ENCODE measurements around the gene SPRED2.

Gene SPRED2

DNA sequence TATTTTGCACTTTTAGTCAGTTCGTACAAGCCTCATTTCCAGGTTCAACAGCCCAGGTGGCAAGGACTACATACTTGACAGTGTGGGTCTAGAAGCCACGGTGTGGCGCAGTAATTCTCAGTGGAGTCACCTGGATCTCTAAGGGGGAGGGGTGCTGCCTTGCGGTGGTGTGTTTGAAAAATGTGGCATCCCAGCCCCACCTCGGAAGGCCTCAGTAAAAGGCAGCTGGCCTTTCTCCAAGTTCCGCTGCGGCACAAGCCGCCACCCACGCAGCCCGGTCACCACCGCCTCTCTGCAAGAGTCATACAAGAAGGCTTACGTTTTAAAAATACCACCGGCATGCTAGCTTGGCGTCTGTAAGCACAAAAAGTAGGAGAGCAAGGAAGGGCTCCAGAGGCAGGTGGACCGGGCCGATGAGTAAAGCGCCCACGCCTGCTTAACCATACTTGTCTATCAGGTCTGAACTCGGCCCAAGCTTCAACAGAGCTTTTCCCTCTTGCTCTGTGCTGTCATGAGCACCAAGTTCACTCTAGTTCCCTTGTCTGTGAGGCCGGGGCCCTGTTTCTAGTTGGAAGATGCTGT is 49.5 kb downstream of the SPRED2 start:
- peak; percentile 95 for DNase-seq

DNA sequence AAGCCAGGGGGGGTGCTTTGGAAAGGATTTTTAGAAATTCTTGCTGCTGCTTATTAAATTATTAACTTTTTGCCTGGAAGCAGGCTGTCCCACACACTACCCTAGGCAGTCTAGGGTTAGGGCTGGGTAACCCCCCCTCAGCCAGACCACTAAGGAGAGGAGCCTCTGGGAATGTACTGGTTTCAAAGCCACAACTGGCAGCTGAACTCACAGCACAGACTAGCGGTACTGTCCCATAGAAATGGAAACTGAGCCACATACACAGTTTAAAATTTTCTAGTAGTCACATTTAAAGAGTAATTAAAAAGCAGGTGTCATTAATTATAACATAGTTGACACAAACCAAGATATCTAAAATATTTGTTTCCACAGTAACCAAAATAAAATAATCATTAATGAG is 50.1 kb downstream of the SPRED2 start:
- peak; percentile 34 for DNase-seq

DNA sequence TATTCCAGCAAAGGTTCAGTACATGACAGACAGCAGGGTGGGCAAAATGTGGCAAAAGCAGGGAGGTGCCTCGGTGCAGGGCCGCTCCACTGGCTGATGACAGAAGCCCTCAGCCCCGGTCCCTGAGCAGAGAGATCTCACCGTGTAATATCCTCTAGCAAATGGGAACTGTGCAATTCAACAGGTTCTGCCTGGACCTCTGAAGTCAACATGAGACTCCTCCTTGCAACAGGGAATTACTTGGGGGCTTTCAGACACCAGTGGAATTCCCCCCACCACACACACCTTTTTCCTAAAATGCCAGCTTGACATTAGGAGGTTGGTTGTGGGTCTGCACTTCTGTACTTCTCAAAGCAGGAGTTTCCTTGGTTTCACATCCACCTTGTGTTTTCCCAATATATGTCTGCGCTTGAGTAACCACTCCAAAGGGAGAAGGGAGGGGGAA is 50.8 kb downstream of the SPRED2 start:
- DNase-seq = no peak

DNA sequence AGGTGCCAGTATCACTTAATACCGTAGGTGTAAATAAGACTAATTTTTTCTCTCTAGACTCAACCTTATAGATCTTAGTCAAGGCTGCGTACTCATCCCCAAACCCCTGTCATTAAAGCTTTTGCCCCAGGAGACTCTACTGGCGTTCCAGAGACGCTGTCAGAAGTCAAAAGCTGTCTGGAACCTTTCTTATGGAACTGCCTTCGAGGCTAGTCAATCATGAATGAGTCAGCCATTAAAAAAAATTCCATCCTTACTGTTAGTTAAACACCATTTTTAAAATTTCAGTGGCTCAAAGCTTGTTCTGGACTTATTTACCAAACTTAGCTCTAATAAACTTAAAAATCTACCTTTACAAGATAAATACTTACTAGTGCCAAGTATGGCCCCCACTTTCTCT is 52.1 kb downstream of the SPRED2 start:
- DNase-seq = no peak

DNA sequence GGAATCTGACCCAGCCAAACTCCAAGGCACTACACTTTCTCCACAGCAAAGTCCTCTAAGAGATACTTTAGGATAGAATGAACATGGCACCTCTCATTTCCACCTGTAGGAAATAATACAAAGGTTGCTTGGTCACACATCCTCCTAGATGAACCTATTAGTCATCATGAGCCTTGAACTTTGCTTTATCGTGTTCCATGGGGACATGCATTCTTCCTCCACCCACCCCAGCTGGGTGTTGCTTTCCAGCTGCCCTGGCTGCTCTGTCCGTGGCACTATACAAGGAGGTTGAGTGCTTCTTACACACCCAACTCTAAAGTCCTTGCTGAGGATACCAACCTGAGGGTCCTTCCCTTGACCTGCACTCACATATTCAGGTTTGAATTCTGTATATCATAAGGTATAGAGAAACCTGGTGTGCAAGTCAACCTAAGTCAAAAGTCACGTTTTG is 52.7 kb downstream of the SPRED2 start:
- DNase-seq = peak; percentile 55

DNA sequence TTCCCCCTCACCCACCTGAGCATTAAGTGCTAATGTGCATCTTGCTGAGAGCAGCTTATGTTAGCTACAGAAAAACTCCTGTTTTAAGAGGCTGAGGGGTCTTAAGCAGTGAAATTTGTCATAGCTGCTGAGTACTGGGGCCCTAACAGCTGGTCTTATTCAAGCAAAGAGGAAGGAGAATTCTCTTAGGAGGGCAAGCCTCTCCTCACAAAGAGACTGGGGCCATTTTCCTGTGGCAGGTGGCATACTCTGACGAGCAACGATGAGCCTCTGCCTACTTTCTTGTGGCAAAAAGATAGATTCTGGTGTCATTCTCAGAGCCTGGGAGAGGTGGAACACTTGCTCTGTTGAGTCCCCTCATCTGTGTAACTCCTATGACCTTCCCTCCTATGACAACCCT is 53.2 kb downstream of the SPRED2 start:
- DNase-seq = no peak

DNA sequence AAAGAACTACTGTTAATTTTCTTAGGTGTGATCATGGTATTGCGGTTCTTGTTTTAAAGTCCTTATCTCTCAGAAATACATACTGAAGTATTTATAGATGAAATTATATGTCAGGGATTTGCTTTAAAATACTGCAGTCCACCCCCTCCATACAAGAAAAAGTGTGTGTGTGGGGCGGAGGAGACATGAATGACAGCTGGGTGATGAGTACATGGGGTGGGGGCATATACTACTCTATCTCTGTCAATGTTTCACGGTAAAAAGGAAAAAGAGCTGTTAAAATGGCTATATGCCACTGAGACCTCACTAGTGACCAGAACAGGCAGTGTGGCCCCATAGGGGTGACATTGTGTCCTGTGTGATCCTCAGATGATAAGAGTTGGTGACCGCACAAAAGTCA is 54.1 kb downstream of the SPRED2 start:
- DNase-seq = no peak

DNA sequence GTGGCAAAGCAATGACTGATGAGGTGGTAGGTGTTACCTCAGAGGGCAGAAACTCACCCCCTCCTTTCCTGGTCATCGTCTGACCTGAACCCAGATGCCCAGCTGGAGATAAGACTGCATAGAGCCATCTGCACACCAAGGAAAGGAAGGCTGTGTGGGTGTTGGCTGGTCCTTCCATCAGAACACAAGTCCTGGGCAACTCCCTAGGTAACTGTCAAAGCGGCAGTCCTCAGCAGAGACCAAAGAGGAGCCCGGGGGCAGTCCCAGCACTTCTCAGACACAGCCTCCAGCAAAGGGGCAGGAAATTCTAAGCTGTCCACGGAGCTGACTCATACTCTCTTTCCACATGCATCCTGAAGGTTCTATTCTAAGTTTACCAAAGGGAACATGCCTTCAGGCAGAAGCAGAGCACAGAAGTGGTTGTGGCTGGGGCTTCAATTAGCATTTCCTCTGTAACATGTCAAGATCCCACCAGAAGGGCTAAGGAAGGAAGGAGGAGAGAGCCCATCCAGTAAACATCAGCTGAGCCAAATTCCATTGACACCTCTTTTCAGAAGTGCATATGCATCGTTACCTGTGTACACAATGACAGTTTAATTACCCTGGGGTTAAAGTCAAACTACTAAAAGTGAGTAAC is 54.7 kb downstream of the SPRED2 start:
- peak; percentile 70 for DNase-seq

DNA sequence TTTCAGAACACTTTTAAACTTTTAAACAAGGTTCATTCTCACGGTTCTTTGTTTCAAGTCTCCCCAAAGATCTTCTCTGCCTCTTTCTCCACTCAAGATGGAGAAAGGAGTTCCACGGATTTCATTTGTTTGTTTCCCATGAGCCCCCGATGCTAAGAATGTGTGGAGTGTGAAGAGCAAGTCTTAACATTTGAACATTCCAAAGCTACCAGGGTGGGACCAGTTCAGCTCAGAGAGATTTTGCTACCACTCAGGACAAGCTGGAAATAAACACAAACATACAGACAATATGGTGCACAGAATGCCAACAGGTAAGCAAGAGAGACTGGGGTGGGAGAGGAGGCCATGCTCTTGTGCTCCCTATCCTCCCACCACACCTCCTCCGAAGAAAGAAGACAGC is 56.7 kb downstream of the SPRED2 start:
- no peak for DNase-seq

DNA sequence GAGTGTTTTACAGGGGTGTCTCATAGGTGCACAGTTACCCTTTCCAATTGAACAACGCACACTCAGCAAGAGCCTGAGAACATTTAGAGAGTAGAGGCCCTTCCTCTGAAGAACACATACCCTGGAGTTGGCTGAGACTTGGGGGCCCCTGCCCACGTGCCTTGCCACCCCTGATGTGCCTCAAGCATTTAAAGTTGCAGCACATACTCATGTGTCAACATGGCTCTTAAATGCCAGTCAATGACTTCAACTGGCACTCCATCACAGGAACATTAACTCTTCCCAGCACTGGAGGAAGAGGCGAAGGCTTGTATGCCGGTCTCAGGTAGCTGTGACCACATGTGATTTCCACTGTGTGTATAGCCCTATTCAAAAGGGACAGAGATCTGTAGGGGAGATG is 57.4 kb downstream of the SPRED2 start:
- no peak for DNase-seq

DNA sequence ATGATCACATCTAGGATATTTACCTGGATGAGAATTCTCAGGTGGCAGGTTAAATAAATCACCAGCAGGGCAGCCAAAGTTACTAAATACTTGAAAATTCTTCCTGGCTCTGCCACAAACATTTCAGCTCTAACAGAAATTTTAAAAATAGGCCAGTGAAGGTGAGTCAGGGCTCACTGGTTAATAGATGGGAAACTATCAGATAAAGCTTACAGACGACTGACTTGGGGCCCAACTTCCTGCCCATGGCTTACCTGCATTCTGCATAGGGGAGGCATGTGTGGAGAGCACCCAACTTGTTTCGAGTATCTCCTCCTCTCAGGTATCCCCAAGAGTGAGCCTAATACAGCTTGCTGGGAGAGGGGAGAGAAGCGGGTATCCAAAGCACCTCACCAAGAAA is 57.8 kb downstream of the SPRED2 start:
- DNase-seq = peak; percentile 25

DNA sequence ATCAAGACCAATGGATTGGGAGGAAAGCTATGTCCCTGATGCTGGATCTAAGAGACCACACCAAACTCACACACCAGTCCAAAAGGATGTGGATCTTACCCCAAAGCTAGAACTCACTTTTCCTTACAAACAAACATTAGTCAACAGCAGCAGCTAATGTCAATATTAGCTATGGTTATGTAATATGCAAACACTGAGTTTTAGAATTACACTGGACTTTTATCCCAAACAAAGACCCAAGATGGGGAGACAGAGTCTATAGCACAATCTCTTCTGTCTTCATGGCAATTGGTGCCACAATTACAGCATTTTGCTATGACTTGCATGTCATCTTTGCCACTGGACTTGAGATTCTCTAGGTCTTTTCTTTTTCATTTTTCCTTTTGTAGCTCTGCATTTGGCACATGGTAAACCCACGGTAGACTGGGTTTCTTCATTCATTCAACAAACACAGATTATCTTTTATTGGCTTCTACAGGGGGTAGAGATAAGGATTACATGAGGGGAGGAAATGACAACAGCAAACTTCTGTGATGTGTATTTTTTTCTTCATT is 59.0 kb downstream of the SPRED2 start:
- DNase-seq = peak; percentile 82

DNA sequence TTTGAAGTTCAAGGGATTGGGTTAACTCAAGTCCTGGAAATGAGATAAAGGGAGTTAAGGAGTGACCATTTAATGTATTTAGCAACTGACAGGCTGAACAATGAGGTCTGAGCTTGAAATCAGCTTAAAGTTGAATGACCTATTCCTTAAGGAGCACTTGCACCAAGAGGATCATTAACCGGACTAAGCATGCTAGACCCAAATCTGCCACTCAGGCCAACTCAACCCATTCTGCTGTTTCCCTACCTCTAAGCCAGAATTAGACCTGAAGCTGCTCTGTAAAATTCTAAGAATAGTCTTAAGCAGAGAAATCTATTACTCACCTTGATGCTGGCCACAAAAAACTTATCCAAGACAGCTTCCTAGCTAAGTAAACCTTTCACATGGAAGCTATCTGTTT is 59.8 kb downstream of the SPRED2 start:
- no peak for DNase-seq

DNA sequence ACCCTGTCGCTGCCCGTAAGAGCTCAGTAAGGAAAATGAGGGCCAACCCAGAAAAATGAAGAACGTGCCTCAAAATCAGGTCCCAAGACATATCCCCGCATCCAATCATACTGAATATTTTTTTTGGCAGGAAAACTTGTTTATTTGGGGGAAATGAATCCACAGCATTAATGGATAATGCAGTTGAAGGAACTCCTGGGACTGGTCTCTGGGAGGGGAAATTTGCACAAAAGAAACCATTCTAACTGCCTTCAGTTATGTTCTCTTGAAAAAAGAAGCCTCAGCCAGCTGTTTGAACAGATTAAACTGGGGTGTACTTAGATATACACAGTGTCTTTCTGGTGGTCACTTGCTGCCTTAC is 61.3 kb downstream of the SPRED2 start:
- no peak for DNase-seq

DNA sequence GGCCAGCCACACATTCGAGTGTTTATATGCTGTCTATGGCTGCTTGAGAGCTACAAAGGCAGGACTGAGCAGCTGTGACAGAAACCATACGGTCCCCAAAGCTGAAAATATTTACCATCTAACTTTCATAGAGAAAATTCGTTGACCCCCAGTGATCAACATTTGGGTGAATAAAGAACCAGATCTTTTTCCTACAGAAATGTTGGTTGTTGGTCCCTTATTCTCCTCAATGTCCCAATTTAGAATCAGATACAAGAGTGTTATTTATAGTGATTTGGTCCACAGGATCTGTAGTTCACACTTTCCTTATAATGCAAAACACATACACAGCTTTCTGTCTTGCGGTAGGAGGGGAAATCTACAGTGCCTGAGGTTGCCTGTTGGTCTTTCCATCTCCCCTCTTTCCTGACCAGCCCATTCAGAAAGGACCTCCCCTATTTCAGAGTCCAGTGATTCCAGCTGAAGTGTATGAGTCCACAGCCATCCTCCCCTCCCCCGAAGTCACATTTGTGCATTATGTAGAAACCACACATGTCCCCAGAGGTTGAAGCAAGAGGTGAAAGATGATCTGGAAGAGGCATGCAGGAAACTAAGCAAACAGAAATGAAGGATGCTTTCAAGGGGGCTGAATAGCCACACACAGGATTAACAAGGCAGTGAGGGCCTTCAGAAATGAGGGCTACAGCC is 61.9 kb downstream of the SPRED2 start:
- peak; percentile 68 for DNase-seq

DNA sequence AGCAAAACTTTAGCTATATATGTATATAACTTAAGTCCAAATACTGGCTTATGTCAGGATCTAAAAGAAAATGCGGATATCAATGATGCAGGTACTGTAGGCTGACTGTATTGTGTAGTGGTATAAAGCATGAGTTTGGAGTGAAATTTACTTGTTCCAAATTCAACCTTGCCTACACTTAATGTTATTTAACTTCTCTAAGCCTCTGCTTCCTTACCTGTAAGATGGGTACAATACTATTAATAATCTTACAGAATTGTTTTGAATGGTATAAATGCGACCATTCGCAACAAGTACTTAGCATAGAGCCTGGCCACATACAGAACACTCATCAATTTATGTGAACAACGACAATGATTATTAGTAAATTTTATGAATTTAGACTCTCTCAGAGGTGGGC is 62.4 kb downstream of the SPRED2 start:
- no peak for DNase-seq

DNA sequence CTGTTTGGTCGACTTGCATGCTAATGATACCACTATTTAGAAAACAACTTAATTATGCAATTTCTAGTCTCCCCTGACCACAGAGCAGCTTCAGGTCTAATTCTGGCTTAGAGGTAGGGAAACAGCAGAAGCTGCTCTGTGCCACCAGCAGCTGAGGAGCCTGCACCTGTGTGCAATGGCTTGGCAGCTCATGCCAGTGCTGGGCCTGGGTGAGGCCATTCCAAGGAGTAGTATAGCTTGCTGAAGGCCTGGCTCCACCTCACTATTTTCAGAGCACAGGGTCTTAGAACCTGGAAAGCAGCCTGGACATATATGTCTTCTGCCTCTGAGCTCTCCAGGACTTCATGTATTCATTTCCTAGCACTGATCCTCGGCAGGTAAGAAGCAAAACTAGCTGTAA is 62.8 kb downstream of the SPRED2 start:
- DNase-seq = no peak

DNA sequence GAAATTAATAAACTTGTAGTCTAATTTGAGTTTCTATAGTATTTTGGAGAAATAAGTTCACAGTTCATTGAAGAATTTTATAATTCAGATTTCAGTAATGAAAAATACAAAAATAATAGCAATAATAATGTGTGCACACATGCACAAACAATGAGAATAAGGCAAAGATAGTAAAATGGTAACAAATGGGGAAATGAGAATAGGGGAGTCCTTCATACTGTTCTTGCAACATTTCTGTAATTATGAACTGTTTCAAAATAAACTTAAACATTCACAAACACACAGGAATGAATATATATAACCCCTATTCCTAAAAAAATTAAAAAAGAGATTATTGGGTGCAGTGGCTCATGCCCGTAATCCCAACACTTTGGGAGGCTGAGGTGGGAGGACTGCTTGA is 63.9 kb downstream of the SPRED2 start:
- DNase-seq = no peak

DNA sequence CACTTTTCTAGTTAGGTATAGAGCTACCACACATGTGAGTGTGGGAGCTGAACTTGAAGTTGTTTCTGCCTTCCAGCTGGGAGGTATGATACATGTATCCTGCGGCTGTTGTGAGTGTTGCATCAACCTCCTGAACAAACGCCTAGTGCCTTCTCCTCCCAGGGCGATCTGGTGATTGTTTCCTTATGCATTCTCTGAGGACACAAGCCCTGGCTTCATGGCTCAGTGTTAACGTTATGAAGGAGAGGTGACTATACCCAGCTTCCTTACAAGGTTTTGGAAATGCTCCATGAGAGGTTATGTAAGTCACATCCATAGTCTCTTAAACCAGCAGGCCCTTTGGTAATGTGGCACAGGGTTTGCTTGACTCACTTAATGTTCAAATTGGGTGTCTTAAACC is 64.9 kb downstream of the SPRED2 start:
- DNase-seq = peak; percentile 80

DNA sequence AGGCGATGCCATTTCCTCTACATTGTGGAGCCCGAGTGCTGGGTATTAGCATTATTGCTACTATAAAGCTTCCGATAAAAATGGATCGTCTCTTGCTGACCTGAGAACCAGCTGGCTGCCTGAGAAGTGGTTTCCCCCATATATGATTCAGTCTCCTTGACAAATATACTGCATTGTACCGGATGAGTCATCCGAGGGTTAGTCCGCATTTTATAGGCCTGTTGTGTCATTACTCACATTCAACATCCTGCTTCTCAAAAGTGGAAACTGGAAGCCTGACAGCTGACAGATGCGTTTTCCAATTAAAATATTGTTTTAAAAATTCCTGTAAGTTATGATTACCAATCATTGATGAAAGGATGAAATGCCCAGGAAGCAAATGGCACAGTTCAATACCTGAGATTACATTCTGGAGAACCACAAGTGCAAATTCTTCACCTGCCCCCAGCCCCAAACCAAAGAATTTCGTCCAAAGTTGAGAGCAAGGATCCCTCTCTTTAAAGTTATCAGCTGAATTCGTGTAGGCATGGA is 65.7 kb downstream of the SPRED2 start:
- DNase-seq = peak; percentile 98

DNA sequence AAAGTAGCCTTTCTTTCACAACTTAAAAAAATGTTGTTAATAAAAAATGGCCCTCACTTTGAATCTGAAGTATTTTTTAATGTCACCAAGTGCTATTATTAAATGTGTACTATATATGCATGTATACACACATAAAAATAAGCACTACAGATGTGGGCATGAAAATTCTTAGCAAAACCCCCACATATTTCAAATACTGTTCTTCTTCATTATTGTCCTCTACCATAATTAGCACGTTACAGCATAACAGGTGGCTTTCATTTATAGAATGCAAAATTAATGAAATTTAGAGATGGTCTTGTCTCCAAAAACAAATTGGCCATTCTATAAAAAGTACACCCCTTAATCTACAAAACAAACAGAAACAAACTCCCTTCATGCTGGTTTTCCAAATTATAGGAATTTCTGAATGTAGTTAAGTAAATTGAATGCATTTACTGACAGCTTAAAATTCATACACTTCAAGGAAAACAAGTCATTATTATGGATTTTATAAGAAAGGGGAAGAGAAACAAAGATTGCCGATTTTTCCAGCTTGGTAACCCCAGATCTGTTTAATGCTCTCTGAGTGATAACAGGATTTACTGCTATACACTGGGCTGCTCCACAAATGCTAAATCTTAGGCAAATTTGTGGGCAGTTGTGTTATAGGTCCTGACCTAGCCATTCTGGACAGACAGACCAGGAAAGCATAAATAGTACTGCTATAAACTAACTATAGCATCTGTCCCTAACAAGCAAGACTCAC is 67.2 kb downstream of the SPRED2 start:
- DNase-seq = peak; percentile 23

DNA sequence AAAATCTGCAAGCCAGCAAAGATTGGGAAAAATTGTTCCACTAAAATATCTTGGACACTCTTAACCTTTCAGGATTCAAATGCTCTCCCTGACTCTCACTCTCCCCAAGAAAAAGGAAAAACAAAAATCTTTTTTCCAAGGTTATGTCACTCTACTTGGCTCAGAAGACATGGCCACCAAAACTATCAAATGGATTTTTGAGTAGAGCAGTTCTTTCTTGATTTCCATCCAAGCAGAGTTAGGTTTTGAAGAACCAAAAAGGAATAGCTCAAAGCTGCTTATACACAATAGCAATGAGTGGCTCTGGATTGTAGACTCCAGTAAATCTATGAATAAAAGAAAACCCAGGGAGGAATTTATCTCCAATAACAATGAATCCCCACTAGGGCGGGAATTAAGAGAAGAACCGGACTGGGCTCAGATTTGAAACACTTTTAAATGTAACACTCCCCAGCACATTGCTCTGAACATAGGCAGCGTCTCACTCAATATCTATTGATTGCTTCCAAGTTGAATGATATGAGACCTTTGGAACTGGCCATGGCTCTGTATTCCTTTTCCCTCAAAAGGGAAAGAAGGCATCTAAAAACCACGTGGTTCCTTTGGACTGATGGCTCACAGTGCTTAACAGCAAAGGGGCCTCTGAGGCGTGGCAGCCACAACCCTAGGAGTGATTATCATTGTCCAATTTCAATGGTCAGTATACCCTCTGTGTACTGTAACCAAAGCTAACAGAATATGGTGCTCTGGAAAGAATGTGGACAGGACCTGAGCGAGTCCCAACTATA is 68.3 kb downstream of the SPRED2 start:
- no peak for DNase-seq
